HG02623 (cell line): Measurements from ENCODE around the gene ADA.

Source experiments
- ATAC-seq: cut with Tn5 transposase; IDR thresholded peaks from one replicate; pipeline ENCODE4 v1.9.1; 2021; ENCODE audit warnings: moderate library complexity; ENCODE audit not compliant: unreplicated experiment

The ADA gene

GRCh38 chr20:44625361-44625760, 26.1 kb downstream of the ADA start:
- no peak for ATAC-seq

GRCh38 chr20:44624743-44625271, 26.7 kb downstream of the ADA start:
- no peak for ATAC-seq

GRCh38 chr20:44624152-44624551, 27.3 kb downstream of the ADA start:
- ATAC-seq, result no peak

- ATAC-seq, result no peak
Observed at GRCh38 chr20:44622501-44623270, 28.8 kb downstream of the ADA start.

GRCh38 chr20:44621939-44622338, 29.6 kb downstream of the ADA start:
- ATAC-seq, result no peak

GRCh38 chr20:44621325-44621724, 30.2 kb downstream of the ADA start:
- ATAC-seq, result no peak

- no peak for ATAC-seq
Observed at GRCh38 chr20:44620030-44620429, 31.5 kb downstream of the ADA start.

- no peak for ATAC-seq
Observed at GRCh38 chr20:44619294-44619693, 32.2 kb downstream of the ADA start.

GRCh38 chr20:44618318-44618731, 33.2 kb downstream of the ADA start:
- no peak for ATAC-seq

- no peak for ATAC-seq
Observed at GRCh38 chr20:44616604-44616964, 34.9 kb downstream of the ADA start.

GRCh38 chr20:44615876-44616603, 35.5 kb downstream of the ADA start:
- ATAC-seq, result no peak

GRCh38 chr20:44615169-44615791, 36.2 kb downstream of the ADA start:
- ATAC-seq, result no peak

- no peak for ATAC-seq
Observed at GRCh38 chr20:44614525-44614924, 37.0 kb downstream of the ADA start.

GRCh38 chr20:44613575-44613974, 37.9 kb downstream of the ADA start:
- ATAC-seq, result no peak

- ATAC-seq, result no peak
Observed at GRCh38 chr20:44610313-44610962, 41.1 kb downstream of the ADA start.

- peak; percentile 72 for ATAC-seq
Observed at GRCh38 chr20:44609516-44610312, 41.8 kb downstream of the ADA start.

- ATAC-seq, result no peak
Observed at GRCh38 chr20:44609006-44609515, 42.4 kb downstream of the ADA start.

GRCh38 chr20:44606725-44607441, 44.6 kb downstream of the ADA start:
- no peak for ATAC-seq

GRCh38 chr20:44603327-44603726, 48.2 kb downstream of the ADA start:
- no peak for ATAC-seq

- no peak for ATAC-seq
Observed at GRCh38 chr20:44601801-44602204, 49.7 kb downstream of the ADA start.
